ENCODE data around the gene SPOP.

DNA sequence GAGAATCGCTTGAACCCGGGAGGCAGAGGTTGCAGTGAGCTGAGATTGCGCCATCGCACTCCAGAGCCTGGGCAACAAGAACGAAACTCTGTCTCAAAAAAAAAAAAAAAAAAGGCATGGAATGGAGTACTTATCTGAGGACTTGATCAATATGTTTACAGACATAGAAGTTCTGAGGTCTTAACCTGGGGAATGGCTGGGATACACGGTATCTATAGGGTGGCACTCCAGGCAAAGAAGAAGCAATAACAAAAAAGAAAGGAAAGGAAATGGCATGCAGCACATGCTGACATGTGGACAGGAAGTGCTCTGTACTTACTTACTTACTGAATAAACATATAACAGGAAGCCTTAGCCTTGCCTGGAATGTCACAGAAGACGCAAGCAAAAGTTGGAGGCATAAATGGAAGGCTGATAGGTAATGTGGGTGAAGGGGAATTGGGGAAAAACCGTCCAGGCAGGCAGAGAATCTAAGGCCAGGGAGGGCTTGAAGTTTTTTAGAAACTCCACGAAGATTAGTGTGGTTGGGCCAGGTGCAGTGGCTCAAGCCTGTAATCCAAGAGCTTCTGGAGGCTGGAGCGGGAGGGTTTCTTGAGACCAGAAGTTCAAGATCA, 10.1 kb upstream of the SPOP start:
- no peak for TF ChIP-seq POLR2A (IDR thresholded peaks at IDR 0.05)
- TF ChIP-seq, protein P1, sequence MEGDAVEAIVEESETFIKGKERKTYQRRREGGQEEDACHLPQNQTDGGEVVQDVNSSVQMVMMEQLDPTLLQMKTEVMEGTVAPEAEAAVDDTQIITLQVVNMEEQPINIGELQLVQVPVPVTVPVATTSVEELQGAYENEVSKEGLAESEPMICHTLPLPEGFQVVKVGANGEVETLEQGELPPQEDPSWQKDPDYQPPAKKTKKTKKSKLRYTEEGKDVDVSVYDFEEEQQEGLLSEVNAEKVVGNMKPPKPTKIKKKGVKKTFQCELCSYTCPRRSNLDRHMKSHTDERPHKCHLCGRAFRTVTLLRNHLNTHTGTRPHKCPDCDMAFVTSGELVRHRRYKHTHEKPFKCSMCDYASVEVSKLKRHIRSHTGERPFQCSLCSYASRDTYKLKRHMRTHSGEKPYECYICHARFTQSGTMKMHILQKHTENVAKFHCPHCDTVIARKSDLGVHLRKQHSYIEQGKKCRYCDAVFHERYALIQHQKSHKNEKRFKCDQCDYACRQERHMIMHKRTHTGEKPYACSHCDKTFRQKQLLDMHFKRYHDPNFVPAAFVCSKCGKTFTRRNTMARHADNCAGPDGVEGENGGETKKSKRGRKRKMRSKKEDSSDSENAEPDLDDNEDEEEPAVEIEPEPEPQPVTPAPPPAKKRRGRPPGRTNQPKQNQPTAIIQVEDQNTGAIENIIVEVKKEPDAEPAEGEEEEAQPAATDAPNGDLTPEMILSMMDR (IDR thresholded peaks at IDR 0.05): no peak
